Stimulated activated naive CD8-positive, alpha-beta T cell treated with anti-CD3 and anti-CD28 coated beads, Interleukin-15, amount 100 ng/mL, for 72 hours (primary cell): Measurements from ENCODE around the gene FAM222A.

Source experiments
- ATAC-seq: fragments of 150-1000 bp; cut with Tn5 transposase; 2 replicates; pipeline ENCODE4 v1.10.0; 2021; ENCODE audit warnings: mild to moderate bottlenecking, moderate library complexity
- DNase-seq, 2 donors: peaks; one replicate each; pipeline ENCODE4 v3.0.0; 2021 to 2022
- H3K27ac Mint-ChIP-seq, 2 donors: one replicate each; pipeline ENCODE4 v1.8.0; 2022; ENCODE audit warnings: mild to moderate bottlenecking in 2 of 2, mixed read lengths in 2 of 2, moderate library complexity in 2 of 2
- H3K27me3 Mint-ChIP-seq: one replicate; pipeline ENCODE4 v1.8.0; 2022; ENCODE audit warnings: mixed read lengths
- H3K4me1 Mint-ChIP-seq: one replicate; pipeline ENCODE4 v1.8.0; 2022; ENCODE audit warnings: mild to moderate bottlenecking, mixed read lengths
- H3K4me3 Mint-ChIP-seq, 2 donors: one replicate each; pipeline ENCODE4 v1.8.0; 2022; ENCODE audit warnings: mild to moderate bottlenecking in 2 of 2, mixed read lengths in 2 of 2, moderate library complexity in 1 of 2
- H3K9me3 Mint-ChIP-seq, 2 donors: one replicate each; pipeline ENCODE4 v1.8.0; 2022; ENCODE audit warnings: mixed read lengths in 2 of 2

FAM222A gene

DNA sequence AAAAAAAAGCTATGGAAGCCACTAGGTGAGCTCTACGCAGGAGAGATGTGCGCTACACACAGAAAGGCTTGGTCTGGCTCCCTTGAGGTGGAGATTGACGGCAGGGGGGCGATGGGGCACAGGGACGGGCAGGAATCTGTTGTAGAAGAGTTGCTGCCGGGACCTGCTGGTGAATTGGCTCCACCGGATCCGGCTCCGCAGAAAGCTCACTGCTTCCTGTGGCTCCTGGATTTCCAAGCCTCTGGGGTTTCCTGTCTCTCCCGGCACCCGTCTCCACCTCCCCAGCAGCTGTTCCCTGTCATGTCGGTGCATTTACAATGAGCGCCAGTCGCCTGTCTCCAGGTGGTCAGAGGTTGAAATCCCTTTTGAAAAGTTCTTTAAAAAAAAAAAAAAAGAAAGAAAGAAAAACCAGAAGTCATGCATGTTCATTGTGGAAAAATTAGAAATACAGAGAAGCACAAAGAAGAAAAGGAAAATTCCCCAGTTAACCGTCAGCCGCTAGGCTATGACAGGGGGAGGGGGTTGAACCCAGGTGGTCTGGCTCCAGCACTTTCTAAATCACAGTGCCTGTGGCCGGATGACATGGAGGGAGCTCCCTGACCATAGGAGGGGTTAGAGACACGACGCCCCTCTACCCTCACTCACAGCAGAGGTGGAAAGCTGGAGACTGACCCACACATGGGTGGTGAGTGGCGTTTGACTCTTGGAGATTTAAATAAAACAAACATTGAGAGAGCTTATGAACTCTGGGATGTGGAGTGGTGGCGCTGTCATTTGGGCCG, 20.8 kb downstream of the FAM222A start:
- DNase-seq (no peak), ATAC-seq (no peak)
- Mint-ChIP-seq H3K4me3 (no peak overlapping the region), H3K9me3 (no peaks in the 10 kb centered on the region), H3K4me1 (peaks cover 7% of the 10 kb centered on the region), H3K27me3 (peaks cover 48% of the 10 kb centered on the region), H3K27ac (no peak overlapping the region)

DNA sequence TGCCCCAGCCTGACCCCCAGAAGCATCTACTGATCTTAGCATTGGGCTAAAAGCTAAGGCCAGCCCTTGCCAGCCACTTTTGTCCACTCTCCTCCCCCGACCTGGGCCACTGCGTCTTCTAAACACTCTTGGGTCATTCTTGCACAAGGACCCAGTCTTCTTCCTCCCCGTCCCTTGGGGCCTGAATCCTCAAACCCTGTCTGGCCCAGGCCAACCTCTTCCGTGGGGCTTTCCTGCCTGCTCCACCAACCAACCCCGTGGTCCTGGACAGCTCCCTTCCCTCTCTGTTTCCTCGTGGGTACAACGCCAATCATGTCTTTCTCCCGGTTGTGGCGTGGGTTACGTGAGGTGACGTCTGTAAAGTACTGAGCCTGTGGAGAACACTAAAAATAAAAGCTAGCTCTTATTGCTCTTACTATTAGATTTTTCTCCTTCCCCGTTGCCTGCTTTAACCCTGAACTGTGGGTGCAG, 21.5 kb downstream of the FAM222A start:
- DNase-seq (no peak), ATAC-seq (no peak)
- Mint-ChIP-seq H3K4me3 (no peak overlapping the region), H3K9me3 (no peaks in the 10 kb centered on the region), H3K27me3 (peaks cover 48% of the 10 kb centered on the region), H3K4me1 (peaks cover 7% of the 10 kb centered on the region), H3K27ac (no peak overlapping the region)

DNA sequence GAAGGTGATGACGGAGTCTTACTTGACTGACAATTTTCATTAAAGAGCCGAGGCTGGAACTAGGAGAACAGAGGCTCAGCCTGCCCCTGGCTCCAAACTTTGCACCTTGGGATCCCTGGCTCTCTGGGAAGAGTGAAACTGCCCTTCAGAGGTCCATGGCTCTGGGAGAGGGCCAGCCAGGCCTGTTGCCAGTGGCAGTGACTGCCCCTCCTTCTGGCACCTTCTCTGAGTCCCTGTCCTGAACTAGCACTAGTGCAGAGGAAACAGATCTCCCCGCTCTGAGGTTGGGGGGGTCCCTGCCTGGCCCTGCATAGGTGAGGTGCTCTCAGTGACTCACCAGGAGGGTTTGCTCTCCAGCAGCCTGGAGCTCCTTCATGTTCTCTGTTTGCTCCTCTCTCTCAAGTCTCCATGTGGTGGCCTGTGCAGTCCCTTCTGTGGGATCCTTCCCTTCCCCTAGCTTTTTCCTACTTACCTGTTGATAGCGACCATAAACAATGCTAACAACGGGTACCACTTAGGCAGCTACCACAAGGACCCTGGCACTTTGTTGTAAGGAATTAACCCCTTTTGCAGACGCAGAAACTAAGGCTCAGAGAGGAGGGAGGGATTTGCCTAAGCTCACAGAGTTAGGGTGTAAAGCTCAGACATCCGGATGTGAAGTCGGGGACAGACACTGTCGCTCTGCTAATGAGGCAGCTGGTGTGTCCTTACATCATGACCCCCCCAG, 22.4 kb downstream of the FAM222A start:
- Mint-ChIP-seq H3K27ac (no peak overlapping the region), H3K9me3 (no peaks in the 10 kb centered on the region), H3K4me1 (peaks cover 7% of the 10 kb centered on the region), H3K4me3 (no peak overlapping the region), H3K27me3 (peaks cover 48% of the 10 kb centered on the region)
- DNase-seq = no peak
- no peak for ATAC-seq

DNA sequence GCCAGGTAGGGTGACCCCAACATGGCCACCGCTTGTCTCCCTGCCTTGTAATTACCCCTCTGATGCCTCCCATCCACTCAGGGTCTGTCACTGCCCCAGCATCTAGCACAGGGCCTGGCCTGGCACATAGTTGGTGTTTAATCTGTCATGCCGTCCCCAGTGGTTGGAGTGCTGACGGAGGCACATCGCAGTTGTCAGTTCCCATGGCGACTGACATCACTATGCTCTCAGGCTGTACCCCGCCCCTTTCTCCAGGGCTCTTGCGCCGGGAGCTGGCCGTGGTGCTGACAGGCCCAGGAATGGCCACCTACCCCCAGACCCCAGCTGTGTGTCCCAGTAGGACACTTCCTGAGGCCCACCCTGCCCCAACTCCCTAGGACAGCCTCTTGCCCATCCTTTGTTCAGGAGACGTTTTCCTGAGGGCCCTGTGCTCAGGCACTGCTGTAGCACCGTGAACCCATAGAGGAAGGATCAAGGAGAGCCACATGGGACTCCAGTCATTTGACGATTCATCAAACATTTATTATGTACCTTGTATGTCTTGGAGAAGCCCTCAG, 23.0 kb downstream of the FAM222A start:
- no peak overlapping the region for H3K4me3 Mint-ChIP-seq
- H3K27ac Mint-ChIP-seq = no peak overlapping the region
- no peaks in the 10 kb centered on the region for H3K9me3 Mint-ChIP-seq
- peaks cover 48% of the 10 kb centered on the region for H3K27me3 Mint-ChIP-seq
- H3K4me1 Mint-ChIP-seq = peaks cover 7% of the 10 kb centered on the region
- DNase-seq (no peak), ATAC-seq (peak; percentile 50)

DNA sequence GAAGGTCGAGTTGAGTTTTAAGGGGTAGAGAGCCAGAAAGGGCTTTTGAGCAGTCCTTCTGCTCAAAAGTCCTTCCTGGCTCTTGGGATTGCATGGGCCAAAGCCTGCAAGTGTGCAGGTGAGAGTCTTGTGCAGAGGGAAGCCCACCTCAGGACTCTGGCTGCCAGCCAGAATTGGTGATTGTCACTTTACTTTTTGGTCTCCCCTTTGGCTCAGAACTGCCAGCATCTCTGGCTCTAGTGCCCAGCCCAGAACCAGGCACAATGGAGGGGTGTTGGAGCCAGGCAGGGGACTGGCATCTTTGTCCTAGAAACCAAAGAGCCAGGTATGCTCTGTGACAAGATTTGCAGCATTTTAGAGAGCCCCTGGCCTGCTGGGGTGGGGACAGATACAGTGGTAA, 23.5 kb downstream of the FAM222A start:
- Mint-ChIP-seq H3K4me3 (no peak overlapping the region), H3K4me1 (peaks cover 7% of the 10 kb centered on the region), H3K27ac (no peak overlapping the region), H3K9me3 (no peaks in the 10 kb centered on the region), H3K27me3 (peaks cover 48% of the 10 kb centered on the region)
- ATAC-seq = no peak
- DNase-seq = no peak

DNA sequence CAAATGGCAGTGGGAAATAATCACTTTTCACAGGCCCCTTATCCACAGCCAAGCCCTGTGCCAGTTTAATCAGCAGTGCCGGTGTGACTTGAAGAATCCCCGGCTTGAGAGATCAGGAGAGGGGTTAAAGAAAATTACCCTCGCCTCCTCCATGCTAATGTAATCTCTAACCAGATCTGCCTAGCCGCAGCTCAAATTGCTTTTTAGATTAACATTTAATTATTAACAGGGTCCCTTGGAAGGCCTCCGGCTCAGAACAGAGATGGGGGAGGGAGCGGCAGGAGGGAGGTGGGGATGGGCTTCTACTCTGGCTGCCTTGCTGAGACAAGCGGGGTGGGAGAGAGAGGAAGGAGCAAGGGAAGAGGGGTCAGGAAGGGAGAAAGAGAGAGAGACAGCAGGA, 24.0 kb downstream of the FAM222A start:
- ATAC-seq (no peak), DNase-seq (no peak)
- no peak overlapping the region for H3K4me3 Mint-ChIP-seq
- peaks cover 48% of the 10 kb centered on the region for H3K27me3 Mint-ChIP-seq
- peak overlapping the region in 1 of 2 donors; percentile 72 for H3K27ac Mint-ChIP-seq
- H3K4me1 Mint-ChIP-seq = peaks cover 7% of the 10 kb centered on the region
- H3K9me3 Mint-ChIP-seq = no peaks in the 10 kb centered on the region

- DNase-seq (no peak), ATAC-seq (no peak)
- H3K9me3 Mint-ChIP-seq = no peaks in the 10 kb centered on the region
- H3K4me3 Mint-ChIP-seq = no peak overlapping the region
- H3K4me1 Mint-ChIP-seq = peaks cover 7% of the 10 kb centered on the region
- no peak overlapping the region for H3K27ac Mint-ChIP-seq
- H3K27me3 Mint-ChIP-seq = peaks cover 48% of the 10 kb centered on the region
Measured at GRCh38 chr12:109738209-109738608, 24.6 kb downstream of the FAM222A start.

DNA sequence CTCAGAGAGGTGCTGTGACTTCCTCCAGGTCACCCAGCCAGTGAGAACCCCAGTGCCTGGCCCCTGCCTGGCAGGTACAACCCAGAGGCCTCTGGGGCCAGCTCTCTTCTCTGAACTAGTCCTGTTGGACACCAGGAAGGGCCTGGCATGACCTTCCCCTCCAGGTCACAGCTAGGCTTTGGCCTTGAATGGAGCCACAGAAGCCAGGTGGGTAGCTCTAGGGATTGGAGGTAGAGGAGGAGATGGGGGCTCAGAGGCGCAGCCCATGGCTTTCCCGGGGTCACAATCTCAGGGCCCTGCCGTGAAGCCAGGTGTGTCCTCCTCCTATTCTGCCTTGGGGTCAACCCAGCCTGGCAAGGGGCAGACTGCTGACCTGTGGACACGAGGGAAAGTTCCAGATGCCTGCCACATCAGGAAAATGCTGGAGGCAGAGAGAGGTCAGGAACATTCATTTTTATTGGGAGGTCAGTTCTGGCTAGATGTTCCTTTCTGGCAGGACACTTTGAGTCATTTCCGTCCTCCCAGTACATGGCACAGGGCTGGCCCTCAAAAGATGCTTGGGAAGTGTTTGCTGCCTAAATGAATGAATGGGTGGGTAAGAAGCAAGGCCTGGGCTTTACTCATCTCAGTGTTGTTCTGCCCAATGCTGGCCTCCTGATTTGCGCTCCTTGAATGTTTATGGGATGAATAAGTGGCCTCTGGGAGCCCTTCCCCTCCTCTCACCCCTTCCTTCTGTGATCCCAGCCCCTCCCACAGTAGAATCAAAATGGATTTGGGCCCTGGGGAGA, 25.4 kb downstream of the FAM222A start:
- DNase-seq (no peak), ATAC-seq (no peak)
- Mint-ChIP-seq H3K4me1 (peaks cover 7% of the 10 kb centered on the region), H3K27me3 (peaks cover 42% of the 10 kb centered on the region), H3K4me3 (no peak overlapping the region), H3K27ac (no peak overlapping the region), H3K9me3 (no peaks in the 10 kb centered on the region)

DNA sequence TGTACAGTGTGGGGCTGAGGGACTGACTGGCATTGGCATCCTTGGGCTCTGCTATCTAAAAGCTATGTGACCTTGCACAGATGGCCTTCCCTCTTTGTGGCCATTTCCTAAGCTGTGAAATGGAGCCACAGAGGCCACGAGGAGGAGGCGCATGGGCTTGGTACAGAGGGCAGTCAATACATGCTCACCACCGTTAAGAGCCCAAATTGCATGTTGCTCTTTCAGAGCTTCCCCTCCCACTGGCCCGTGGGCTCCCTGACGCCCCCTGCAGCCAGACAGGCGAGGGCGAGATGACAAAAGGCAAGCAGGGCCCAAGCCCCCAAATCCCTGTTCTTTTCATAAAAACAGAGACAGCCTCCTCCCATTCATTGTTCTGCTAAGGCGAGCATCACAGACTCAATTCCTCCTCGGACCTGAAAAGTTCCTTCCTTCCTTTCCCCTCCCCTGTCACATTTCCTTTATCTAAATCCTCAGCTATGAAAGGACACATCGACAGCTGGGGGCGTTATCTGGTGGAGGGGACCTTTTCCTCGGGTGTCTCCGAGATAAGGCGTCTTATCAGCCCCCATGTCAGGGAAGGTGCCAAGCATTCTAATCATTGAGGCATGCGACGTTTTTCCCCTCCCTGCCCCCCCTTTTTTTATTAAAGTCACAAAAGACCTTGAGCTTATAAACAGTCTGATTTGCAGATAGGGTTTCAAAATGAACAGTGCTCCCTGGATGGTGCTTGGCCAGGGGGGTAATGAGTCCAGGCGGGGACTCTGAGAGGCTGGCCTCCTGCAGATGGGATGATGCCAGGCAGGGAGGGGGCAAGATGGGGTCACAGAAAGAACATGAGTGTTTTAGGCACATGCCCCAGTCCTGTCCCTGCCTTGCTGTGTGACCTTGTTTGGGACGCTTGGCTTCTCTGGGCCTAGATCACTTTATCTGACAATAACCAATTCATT, 26.4 kb downstream of the FAM222A start:
- no peaks in the 10 kb centered on the region for H3K9me3 Mint-ChIP-seq
- no peak for ATAC-seq
- H3K4me3 Mint-ChIP-seq = no peak overlapping the region
- H3K27me3 Mint-ChIP-seq = peaks cover 32% of the 10 kb centered on the region
- no peak overlapping the region for H3K27ac Mint-ChIP-seq
- no peak for DNase-seq
- peaks cover 4% of the 10 kb centered on the region for H3K4me1 Mint-ChIP-seq

DNA sequence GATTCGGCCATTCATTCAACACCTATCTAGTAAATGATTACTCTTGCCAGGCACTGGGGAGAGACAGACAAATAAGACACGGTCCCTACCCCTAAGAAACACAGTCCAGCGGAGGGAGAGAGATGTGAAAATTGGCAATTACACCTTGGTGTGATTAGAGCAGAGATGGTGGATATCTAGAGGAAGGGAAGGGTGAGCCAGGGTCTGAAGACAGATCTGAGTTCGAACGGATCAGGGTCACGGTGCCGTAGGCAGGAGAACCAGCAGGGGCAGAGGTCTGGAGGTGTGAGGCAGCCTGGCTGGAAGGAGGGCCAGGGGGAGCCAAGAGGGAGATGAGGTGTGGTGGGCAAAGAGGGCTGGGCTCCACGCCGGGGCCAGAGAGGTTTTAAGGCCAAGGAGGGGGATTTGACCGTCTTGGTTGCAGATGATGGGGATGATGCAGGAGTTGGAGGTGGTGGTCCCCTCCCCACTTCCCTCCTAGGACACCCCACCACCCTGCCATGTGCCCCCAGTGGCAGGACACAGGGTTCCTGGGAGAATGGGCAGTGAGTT, 27.1 kb downstream of the FAM222A start:
- Mint-ChIP-seq H3K4me3 (no peak overlapping the region), H3K27ac (peak overlapping the region; percentile 4 to 79), H3K27me3 (peaks cover 25% of the 10 kb centered on the region), H3K4me1 (no peaks in the 10 kb centered on the region), H3K9me3 (no peaks in the 10 kb centered on the region)
- no peak for ATAC-seq
- no peak for DNase-seq

- Mint-ChIP-seq H3K4me3 (no peak overlapping the region), H3K27me3 (peaks cover 18% of the 10 kb centered on the region), H3K27ac (no peak overlapping the region), H3K9me3 (no peaks in the 10 kb centered on the region), H3K4me1 (no peaks in the 10 kb centered on the region)
- ATAC-seq (no peak), DNase-seq (no peak)
Measured at GRCh38 chr12:109741286-109741969, 27.8 kb downstream of the FAM222A start.

- peaks cover 11% of the 10 kb centered on the region for H3K27me3 Mint-ChIP-seq
- H3K9me3 Mint-ChIP-seq = no peaks in the 10 kb centered on the region
- no peak overlapping the region for H3K27ac Mint-ChIP-seq
- no peak overlapping the region for H3K4me3 Mint-ChIP-seq
- DNase-seq (no peak), ATAC-seq (no peak)
- H3K4me1 Mint-ChIP-seq = no peaks in the 10 kb centered on the region
Measured at GRCh38 chr12:109741970-109742703, 28.5 kb downstream of the FAM222A start.

- no peaks in the 10 kb centered on the region for H3K9me3 Mint-ChIP-seq
- ATAC-seq = no peak
- no peaks in the 10 kb centered on the region for H3K4me1 Mint-ChIP-seq
- DNase-seq = no peak
- no peaks in the 10 kb centered on the region for H3K27me3 Mint-ChIP-seq
- no peak overlapping the region for H3K27ac Mint-ChIP-seq
- no peak overlapping the region for H3K4me3 Mint-ChIP-seq
Measured at GRCh38 chr12:109743076-109743910, 29.7 kb downstream of the FAM222A start.
